HEK293 (cell line): ENCODE results near the gene DNAJB8.

ENCODE experiments used
- CTCF ChIA-PET: fragments of 350-600 bp; formaldehyde crosslinking; extraction: SDS; loops from one replicate; lab custom pipeline; 2021; ENCODE audit warnings: antibody characterized with exemption; lab: Yijun Ruan, JAX
- POLR2A ChIA-PET: fragments of 300-600 bp; formaldehyde crosslinking; extraction: SDS; loops from one replicate; lab custom pipeline; 2020; ENCODE audit warnings: antibody characterized with exemption, inconsistent platforms; lab: Yijun Ruan, JAX
- H3K27ac ChIP-seq: fragments of 200-500 bp; sonication (Bioruptor generic); 2 replicates; pipeline ENCODE4 v1.5.1; 2014; ENCODE audit warnings: low read depth, low read length, control low read depth, inconsistent platforms; ENCODE audit errors: extremely low read depth
- H3K36me3 ChIP-seq, 2 experiments: fragments of 200-500 bp in 1 of 2; sonication (Bioruptor generic) in 1 of 2; 1 replicate in 1 of 2; 2 replicates in 1 of 2; pipeline ENCODE4 v1.5.1; 2014 to 2017; ENCODE audit warnings: inconsistent platforms in 2 of 2, low read length in 2 of 2; ENCODE audit not compliant: control insufficient read depth in 2 of 2, insufficient read depth in 1 of 2
- H3K4me1 ChIP-seq: fragments of 200-500 bp; sonication (Bioruptor generic); 2 replicates; pipeline ENCODE4 v1.5.1; 2014; ENCODE audit warnings: mild to moderate bottlenecking, low read length, inconsistent platforms; ENCODE audit not compliant: control insufficient read depth, insufficient read depth
- H3K4me3 ChIP-seq: 2 replicates; pipeline ENCODE4 v1.5.1; 2011; ENCODE audit warnings: low read depth, mild to moderate bottlenecking, control low read depth, low read length, moderate library complexity
- H3K9me3 ChIP-seq: fragments of 200-500 bp; sonication (Bioruptor generic); 2 replicates; pipeline ENCODE4 v1.5.1; 2014; ENCODE audit warnings: low read depth, low read length, inconsistent platforms; ENCODE audit not compliant: control insufficient read depth, insufficient read depth
- CTCF ChIP-seq: fragments of 450-650 bp; formaldehyde crosslinking; IDR thresholded peaks from 2 replicates; pipeline ENCODE4 v1.5.1; 2016; ENCODE audit warnings: missing biosample characterization, missing genetic modification characterization
- KLF1 ChIP-seq: fragments of 450-650 bp; formaldehyde crosslinking; IDR thresholded peaks from 2 replicates; pipeline ENCODE4 v1.5.1; 2016; ENCODE audit warnings: missing biosample characterization, missing genetic modification characterization
- KLF10 ChIP-seq: fragments of 450-650 bp; IDR thresholded peaks from 2 replicates; pipeline ENCODE4 v1.5.1; 2018; ENCODE audit warnings: missing biosample characterization, mild to moderate bottlenecking, missing genetic modification characterization
- KLF17 ChIP-seq: fragments of 450-650 bp; formaldehyde crosslinking; IDR thresholded peaks from 2 replicates; pipeline ENCODE4 v1.5.1; 2016; ENCODE audit warnings: missing biosample characterization, missing genetic modification characterization
- KLF7 ChIP-seq: fragments of 450-650 bp; formaldehyde crosslinking; IDR thresholded peaks from 2 replicates; pipeline ENCODE4 v1.5.1; 2016; ENCODE audit warnings: missing biosample characterization, missing genetic modification characterization, borderline replicate concordance
- SP7 ChIP-seq: fragments of 450-650 bp; formaldehyde crosslinking; IDR thresholded peaks from 2 replicates; pipeline ENCODE4 v1.5.1; 2016; ENCODE audit warnings: missing biosample characterization, missing genetic modification characterization
- WT1 ChIP-seq: fragments of 450-650 bp; formaldehyde crosslinking; IDR thresholded peaks from 2 replicates; pipeline ENCODE4 v1.5.1; 2016; ENCODE audit warnings: missing biosample characterization, missing genetic modification characterization
- ZBTB20 ChIP-seq: fragments of 450-650 bp; formaldehyde crosslinking; IDR thresholded peaks from 2 replicates; pipeline ENCODE4 v1.5.1; 2016; ENCODE audit warnings: missing biosample characterization, missing genetic modification characterization
- ZBTB7A ChIP-seq: fragments of 450-650 bp; formaldehyde crosslinking; IDR thresholded peaks from 2 replicates; pipeline ENCODE4 v1.5.1; 2016; ENCODE audit warnings: low read depth, missing biosample characterization, missing genetic modification characterization
- ZNF114 ChIP-seq: fragments of 450-650 bp; formaldehyde crosslinking; IDR thresholded peaks from 2 replicates; pipeline ENCODE4 v1.5.0; 2017; ENCODE audit warnings: missing biosample characterization, missing genetic modification characterization
- ZNF223 ChIP-seq: fragments of 450-650 bp; formaldehyde crosslinking; IDR thresholded peaks from 2 replicates; pipeline ENCODE4 v1.5.1; 2016; ENCODE audit warnings: missing biosample characterization, missing genetic modification characterization
- ZNF266 ChIP-seq: fragments of 450-650 bp; formaldehyde crosslinking; IDR thresholded peaks from 2 replicates; pipeline ENCODE4 v1.5.1; 2016; ENCODE audit warnings: missing biosample characterization, missing genetic modification characterization, low read depth
- ZNF292 ChIP-seq: fragments of 450-650 bp; formaldehyde crosslinking; IDR thresholded peaks from 2 replicates; pipeline ENCODE4 v1.5.1; 2016; ENCODE audit warnings: low read depth, missing biosample characterization, missing genetic modification characterization, borderline replicate concordance
- ZNF391 ChIP-seq: fragments of 450-650 bp; formaldehyde crosslinking; IDR thresholded peaks from 2 replicates; pipeline ENCODE4 v1.5.1; 2016; ENCODE audit warnings: low read depth, missing biosample characterization, missing genetic modification characterization, borderline replicate concordance
- ZNF426 ChIP-seq: fragments of 450-650 bp; formaldehyde crosslinking; IDR thresholded peaks from 2 replicates; pipeline ENCODE4 v1.5.1; 2017; ENCODE audit warnings: missing biosample characterization, missing genetic modification characterization, mild to moderate bottlenecking, inconsistent platforms, moderate library complexity
- ZNF48 ChIP-seq: fragments of 450-650 bp; formaldehyde crosslinking; IDR thresholded peaks from 2 replicates; pipeline ENCODE4 v1.5.1; 2016; ENCODE audit warnings: missing biosample characterization, missing genetic modification characterization
- ZNF555 ChIP-seq: fragments of 450-650 bp; formaldehyde crosslinking; conservative IDR thresholded peaks from 2 replicates; pipeline ENCODE4 v1.5.1; 2017; ENCODE audit warnings: missing biosample characterization, mild to moderate bottlenecking, missing genetic modification characterization, inconsistent platforms
- ZNF561 ChIP-seq: fragments of 450-650 bp; IDR thresholded peaks from 2 replicates; pipeline ENCODE4 v1.5.1; 2018; ENCODE audit warnings: missing biosample characterization, missing genetic modification characterization, borderline replicate concordance
- ZNF585B ChIP-seq: fragments of 450-650 bp; formaldehyde crosslinking; IDR thresholded peaks from 2 replicates; pipeline ENCODE4 v1.5.1; 2016; ENCODE audit warnings: missing biosample characterization, missing genetic modification characterization
- ZNF596 ChIP-seq: fragments of 450-650 bp; IDR thresholded peaks from 2 replicates; pipeline ENCODE4 v1.5.0; 2018; ENCODE audit warnings: missing biosample characterization, mild to moderate bottlenecking, missing genetic modification characterization, moderate library complexity
- ZNF624 ChIP-seq: fragments of 450-650 bp; formaldehyde crosslinking; IDR thresholded peaks from 2 replicates; pipeline ENCODE4 v1.5.1; 2017; ENCODE audit warnings: missing biosample characterization, missing genetic modification characterization
- ZNF654 ChIP-seq: fragments of 450-650 bp; formaldehyde crosslinking; IDR thresholded peaks from 2 replicates; pipeline ENCODE4 v1.5.1; 2016; ENCODE audit warnings: low read depth, missing biosample characterization, missing genetic modification characterization
- ZNF664 ChIP-seq: fragments of 450-650 bp; formaldehyde crosslinking; IDR thresholded peaks from 2 replicates; pipeline ENCODE4 v1.5.1; 2016; ENCODE audit warnings: missing biosample characterization, missing genetic modification characterization
- ZNF837 ChIP-seq: fragments of 450-650 bp; formaldehyde crosslinking; IDR thresholded peaks from 2 replicates; pipeline ENCODE4 v1.5.1; 2016; ENCODE audit warnings: missing biosample characterization, missing genetic modification characterization
- ZSCAN18 ChIP-seq: fragments of 450-650 bp; formaldehyde crosslinking; IDR thresholded peaks from 2 replicates; pipeline ENCODE4 v1.5.1; 2016; ENCODE audit warnings: missing biosample characterization, missing genetic modification characterization

DNAJB8 gene

GRCh38 chr3:128495435-128495970 lies 28.8 kb upstream of the DNAJB8 start:
- Histone ChIP-seq H3K36me3 (peaks cover 0 to 73% of the 10 kb centered on the region in 2 experiments; a peak in 1 of 3 replicates), H3K4me1 (no peaks in the 10 kb centered on the region), H3K9me3 (no peaks in the 10 kb centered on the region), H3K4me3 (no peak overlapping the region), H3K27ac (no peak overlapping the region)
- ChIA-PET CTCF (interaction anchor here (2.7 kb wide), 1 partner anchor 69 kb away, joined by 19 read pairs; no protein-coding TSS in a partner anchor), POLR2A (no interaction called here)
- TF ChIP-seq ZNF555 (tag by site-specific recombination) (no peak), KLF1 (tag by site-specific recombination) (no peak), KLF10 (tag by site-specific recombination) (no peak), ZNF266 (tag by site-specific recombination) (no peak), ZNF48 (tag by site-specific recombination) (no peak), ZNF654 (tag by site-specific recombination) (no peak), ZNF391 (tag by site-specific recombination) (no peak), ZNF561 (tag by site-specific recombination) (no peak), ZBTB20 (tag by site-specific recombination) (no peak), ZBTB7A (tag by site-specific recombination) (no peak), KLF17 (tag by site-specific recombination) (no peak)

- H3K36me3 ChIP-seq: peaks cover 0 to 69% of the 10 kb centered on the region in 2 experiments; a peak in 1 of 3 replicates
- TF ChIP-seq CTCF (tag by site-specific recombination): no peak
- no peak overlapping the region for H3K27ac ChIP-seq
- no peak overlapping the region for H3K4me3 ChIP-seq
- no peaks in the 10 kb centered on the region for H3K9me3 ChIP-seq
- CTCF ChIA-PET: no interaction called here
- POLR2A ChIA-PET: no interaction called here
- no peaks in the 10 kb centered on the region for H3K4me1 ChIP-seq
Observed at GRCh38 chr3:128494367-128494650, 27.6 kb upstream of the DNAJB8 start.

GRCh38 chr3:128493570-128494366 lies 27.1 kb upstream of the DNAJB8 start:
- H3K4me1 ChIP-seq: no peaks in the 10 kb centered on the region
- ChIA-PET CTCF (interaction anchor here (0.6 kb wide), 1 partner anchor 927 kb away, joined by 3 read pairs; no protein-coding TSS in a partner anchor), POLR2A (no interaction called here)
- H3K4me3 ChIP-seq: no peak overlapping the region
- H3K36me3 ChIP-seq: peaks cover 0 to 63% of the 10 kb centered on the region in 2 experiments; a peak in 1 of 3 replicates
- no peaks in the 10 kb centered on the region for H3K9me3 ChIP-seq
- no peak overlapping the region for H3K27ac ChIP-seq
- TF ChIP-seq ZNF114: no peak
- TF ChIP-seq ZNF585B (tag by site-specific recombination): no peak
- no peak for TF ChIP-seq ZNF837
- TF ChIP-seq ZNF292: no peak
- no peak for TF ChIP-seq ZNF426 (tag by site-specific recombination)
- TF ChIP-seq ZSCAN18 (tag by site-specific recombination): no peak
- TF ChIP-seq ZNF624 (tag by site-specific recombination): no peak
- TF ChIP-seq ZNF596 (tag by site-specific recombination): no peak
- no peak for TF ChIP-seq KLF7 (tag by site-specific recombination)
- TF ChIP-seq WT1: no peak
- TF ChIP-seq ZNF223 (tag by site-specific recombination): no peak
- no peak for TF ChIP-seq CTCF (tag by site-specific recombination)
- no peak for TF ChIP-seq ZNF664 (tag by site-specific recombination)
- no peak for TF ChIP-seq SP7
